ENCODE results near the gene CCDC87. TPM values are rescaled to one million over a fixed set of nuclear protein-coding genes. Genes with fewer than 3 reads are reported as not detected.
"Not testable (repeated sequence)": the region's sequence is repeated elsewhere in the genome, so short reads cannot be mapped to it uniquely, and the experiment has no call there.

The CCDC87 gene
- total RNA-seq, 4 donors from 2014 or later: 0.32 to 0.96 TPM; not detected in 2

DNA sequence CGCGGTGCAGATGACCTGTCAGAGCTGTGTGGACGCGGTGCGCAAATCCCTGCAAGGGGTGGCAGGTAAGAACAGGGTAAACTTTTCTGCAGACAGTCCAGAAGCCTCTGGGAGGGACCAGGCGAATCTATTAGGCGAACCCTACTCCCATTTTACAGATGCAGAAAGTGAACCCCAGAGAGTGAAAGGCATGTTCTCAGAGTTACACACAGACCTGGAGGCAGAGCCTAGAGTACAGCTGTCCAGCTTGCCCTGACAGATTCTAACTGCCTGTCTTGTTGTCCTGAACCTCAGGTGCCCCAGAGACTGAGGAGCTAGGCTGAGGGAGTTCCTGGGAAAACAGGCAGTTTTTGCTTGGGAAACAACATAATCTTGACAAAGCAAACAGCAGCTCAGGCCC is 787 bp upstream of the CCDC87 start:
- in situ Hi-C loops (cut with MboI; ENCODE audit: low pct_ligation_motif_present in 1 of 4, low pct_unique_long_range_greater_than_20kb in 1 of 4, low sequenced_read_pairs in 3 of 4): no loop called here
- no peaks in the 10 kb centered on the region for H3K9me3 ChIP-seq
- intact Hi-C loops (cut with DNase I; ENCODE audit: low total_unique reads): no loop called here
- H3K36me3 ChIP-seq: no peaks in the 10 kb centered on the region
- DNase-seq: no peak
- H3K4me1 ChIP-seq: peaks cover 27 to 38% (median 29%) of the 10 kb centered on the region in 4 donors
- 65% methylated on average over 7 of the region's 7 CpGs; no CpG with 5 or more reads in 1 of the 2 donors for WGBS, 2 donors (ENCODE audit: low coverage in 1 of 2)
- peak overlapping the region; percentile 48 to 75 (median 62) for H3K4me3 ChIP-seq
- peak overlapping the region; percentile 82 to 89 (median 88) for H3K27ac ChIP-seq
- H3K27me3 ChIP-seq: no peaks in the 10 kb centered on the region
- TF ChIP-seq POLR2A (IDR thresholded peaks at IDR 0.05) (no peak), POLR2AphosphoS5 (IDR thresholded peaks at IDR 0.05) (no peak), EP300 (IDR thresholded peaks at IDR 0.05; ENCODE audit: low read depth) (no peak), CTCF (IDR thresholded peaks at IDR 0.05) (no peak)

DNA sequence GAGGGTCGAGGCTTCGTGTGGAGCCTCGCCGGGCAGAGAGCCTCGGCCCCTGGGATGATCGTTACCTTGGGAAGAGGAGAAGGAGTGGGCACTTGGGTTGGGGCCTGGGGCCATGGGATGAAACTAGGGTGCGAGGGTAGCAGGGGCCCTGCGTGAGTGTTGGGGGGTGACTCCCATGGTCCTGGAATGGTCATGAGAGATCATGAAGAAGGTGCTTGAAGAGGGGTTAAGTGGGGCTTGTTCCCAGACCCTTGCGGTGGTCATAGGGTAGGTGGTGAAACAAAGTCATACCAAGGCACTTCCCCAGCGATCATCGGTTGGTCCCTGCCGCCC is 406 bp upstream of the CCDC87 start:
- intact Hi-C loops (cut with DNase I; ENCODE audit: low total_unique reads): no loop called here
- 11% methylated on average over 12 of the region's 12 CpGs; no CpG with 5 or more reads in 1 of the 2 donors for WGBS, 2 donors (ENCODE audit: low coverage in 1 of 2)
- peak; percentile 12 for DNase-seq
- Histone ChIP-seq H3K4me1 (peaks cover 27 to 38% (median 29%) of the 10 kb centered on the region in 4 donors), H3K36me3 (no peaks in the 10 kb centered on the region), H3K9me3 (no peaks in the 10 kb centered on the region), H3K27ac (peak overlapping the region; percentile 82 to 89 (median 88)), H3K4me3 (peak overlapping the region; percentile 48 to 75 (median 62)), H3K27me3 (no peaks in the 10 kb centered on the region)
- in situ Hi-C loops (cut with MboI; ENCODE audit: low pct_ligation_motif_present in 1 of 4, low pct_unique_long_range_greater_than_20kb in 1 of 4, low sequenced_read_pairs in 3 of 4): no loop called here
- TF ChIP-seq POLR2A (IDR thresholded peaks at IDR 0.05) (peak; percentile 2), EP300 (IDR thresholded peaks at IDR 0.05; ENCODE audit: low read depth) (no peak)

DNA sequence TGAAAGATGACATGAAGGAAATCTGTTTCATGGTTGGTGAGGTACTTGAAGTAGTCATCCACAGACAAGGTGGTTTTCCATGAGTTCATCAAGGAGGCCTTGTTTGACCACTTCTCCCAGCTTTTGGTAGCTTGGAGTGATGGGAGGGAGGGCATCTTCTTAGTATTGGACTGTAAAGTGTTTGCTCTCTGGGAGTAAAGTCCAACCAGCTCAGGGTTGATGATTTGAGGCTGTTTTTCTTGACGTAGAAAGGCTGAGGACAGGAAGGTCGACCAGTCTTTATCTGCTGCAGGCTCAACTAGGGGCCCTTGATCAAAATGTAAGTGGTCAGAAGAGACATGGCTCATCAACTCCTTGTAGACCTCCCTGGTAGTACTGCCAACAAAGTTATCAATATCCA is 1.7 kb downstream of the CCDC87 start:
- no peak overlapping the region for H3K4me3 ChIP-seq
- in situ Hi-C loops (cut with MboI; ENCODE audit: low pct_ligation_motif_present in 1 of 4, low pct_unique_long_range_greater_than_20kb in 1 of 4, low sequenced_read_pairs in 3 of 4): no loop called here
- TF ChIP-seq POLR2A (IDR thresholded peaks at IDR 0.05): no peak
- no peaks in the 10 kb centered on the region for H3K9me3 ChIP-seq
- no peaks in the 10 kb centered on the region for H3K36me3 ChIP-seq
- H3K27me3 ChIP-seq: no peaks in the 10 kb centered on the region
- H3K27ac ChIP-seq: no peak overlapping the region
- intact Hi-C loops (cut with DNase I; ENCODE audit: low total_unique reads): no loop called here
- DNase-seq: no peak
- 62% methylated on average over 2 of the region's 2 CpGs; no CpG with 5 or more reads in 1 of the 2 donors for WGBS, 2 donors (ENCODE audit: low coverage in 1 of 2)
- peaks cover 27 to 38% (median 29%) of the 10 kb centered on the region in 4 donors for H3K4me1 ChIP-seq

DNA sequence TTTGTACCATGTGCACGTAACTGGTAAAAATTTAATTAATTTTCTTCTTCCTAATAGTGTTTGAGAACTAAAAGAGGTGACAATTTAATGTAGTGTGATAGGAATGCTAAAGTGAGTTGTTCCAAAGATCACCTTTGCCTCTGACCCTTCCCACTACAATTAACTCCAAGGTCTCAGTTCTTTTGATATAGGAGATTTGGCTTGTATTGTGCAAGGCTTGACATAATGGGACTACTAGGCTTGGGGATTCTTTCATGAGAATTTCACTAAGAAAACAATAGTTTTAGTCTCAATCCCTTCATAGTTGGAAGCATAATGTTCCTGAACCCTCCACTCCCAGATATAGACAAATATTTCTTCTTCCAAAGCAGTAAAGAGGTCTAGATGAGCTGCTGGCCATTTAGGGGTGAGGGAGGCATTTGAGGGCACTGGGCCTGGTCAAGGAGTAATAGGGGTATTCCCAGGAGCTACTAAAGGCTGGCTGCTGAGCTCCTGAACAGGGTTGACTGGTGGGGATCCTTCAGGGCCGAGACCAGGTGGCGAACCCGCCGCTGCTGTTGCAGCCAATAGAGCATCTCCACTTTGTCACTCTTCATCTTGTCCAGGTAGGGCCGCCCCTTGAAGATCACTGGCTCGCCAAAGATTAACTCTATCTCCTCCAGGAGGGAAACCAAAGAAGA is 2.7 kb downstream of the CCDC87 start:
- WGBS, 2 donors (ENCODE audit: low coverage in 1 of 2): 95 to 100% methylated on average over 1 to 7 of the region's 7 CpGs
- intact Hi-C loops (cut with DNase I; ENCODE audit: low total_unique reads): no loop called here
- no peak for TF ChIP-seq CTCF (IDR thresholded peaks at IDR 0.05)
- no peak for TF ChIP-seq POLR2A (IDR thresholded peaks at IDR 0.05)
- TF ChIP-seq POLR2AphosphoS5 (IDR thresholded peaks at IDR 0.05): no peak
- no peak for TF ChIP-seq EP300 (IDR thresholded peaks at IDR 0.05; ENCODE audit: low read depth)
- Histone ChIP-seq H3K27ac (no peak overlapping the region), H3K27me3 (no peaks in the 10 kb centered on the region), H3K36me3 (no peaks in the 10 kb centered on the region), H3K4me3 (no peak overlapping the region), H3K4me1 (peaks cover 19 to 27% (median 23%) of the 10 kb centered on the region in 4 donors), H3K9me3 (no peaks in the 10 kb centered on the region)
- in situ Hi-C loops (cut with MboI; ENCODE audit: low pct_ligation_motif_present in 1 of 4, low pct_unique_long_range_greater_than_20kb in 1 of 4, low sequenced_read_pairs in 3 of 4): loop anchor here in 1 of 4 donors (10.0 kb wide), 1 partner anchor 85 kb away; the partner anchor contains the start of gene RBM4B
- DNase-seq: no peak

DNA sequence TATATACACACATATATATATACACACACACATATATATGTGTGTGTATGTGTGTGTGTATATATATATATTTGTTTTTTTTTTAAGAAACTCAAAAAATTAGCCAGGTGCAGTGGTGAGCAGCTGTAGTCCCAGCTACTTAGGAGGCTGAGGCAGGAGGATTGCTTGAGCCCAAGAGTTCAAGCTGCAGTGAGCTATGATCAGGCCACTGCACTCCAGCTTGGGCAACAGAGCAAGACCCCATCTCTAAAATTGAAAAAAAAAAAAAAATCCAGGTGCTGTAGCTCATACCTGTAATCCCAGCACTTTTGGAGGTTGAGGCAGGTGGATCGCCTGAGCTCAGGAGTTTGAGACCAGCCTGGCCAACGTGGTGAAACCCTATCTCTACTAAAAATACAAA is 3.5 kb downstream of the CCDC87 start:
- H3K36me3 ChIP-seq; H3K27me3 ChIP-seq; H3K4me3 ChIP-seq; H3K27ac ChIP-seq; intact Hi-C loops (cut with DNase I; ENCODE audit: low total_unique reads); H3K9me3 ChIP-seq; DNase-seq: not testable (repeated sequence)
- 60 to 71% methylated on average over 1 to 2 of the region's 2 CpGs for WGBS, 2 donors (ENCODE audit: low coverage in 1 of 2)
- H3K4me1 ChIP-seq: peaks cover 11 to 19% (median 16%) of the 10 kb centered on the region in 4 donors
- in situ Hi-C loops (cut with MboI; ENCODE audit: low pct_ligation_motif_present in 1 of 4, low pct_unique_long_range_greater_than_20kb in 1 of 4, low sequenced_read_pairs in 3 of 4): loop anchor here in 1 of 4 donors (10.0 kb wide), 1 partner anchor 85 kb away; the partner anchor contains the start of gene RBM4B

Measured in transverse colon (tissue), 4 donors.